Measurements from ENCODE around the gene MUC7. TPM values are rescaled to one million over a fixed set of nuclear protein-coding genes. Genes with fewer than 3 reads are reported as not detected.

MUC7 gene
- total and polyA plus RNA-seq, 2 of the 13 experiments (the other 11 are each of a cell fraction or from before 2014, with no cell fraction given): 0.03 TPM; not detected in 1

DNA sequence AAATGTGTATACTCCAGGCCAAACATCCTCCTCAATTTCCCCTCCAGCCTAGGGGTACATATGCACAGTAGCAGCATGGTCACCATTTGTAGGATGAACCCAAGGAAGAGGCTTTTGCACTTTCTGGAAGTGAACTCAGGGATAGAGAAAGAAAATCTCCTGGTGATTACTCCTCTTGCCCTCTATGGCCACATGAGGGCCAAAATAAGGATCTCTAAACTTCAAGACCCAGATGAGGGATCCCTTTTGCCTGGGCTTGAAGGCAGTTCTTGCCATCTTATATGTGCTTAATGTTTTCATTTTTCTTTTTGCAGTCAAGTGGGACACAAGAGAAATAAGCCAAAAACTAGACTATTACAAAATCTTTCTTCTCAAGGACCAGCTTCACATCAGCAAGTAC lies 29.5 kb upstream of the MUC7 start:
- FAIRE-seq (no peak), DNase-seq (ENCODE audit: low spot score) (no peak), ATAC-seq (no peak)
- H4K20me1 ChIP-seq (ENCODE audit: insufficient read depth, low read length): no peaks in the 10 kb centered on the region
- no peak overlapping the region for H3K9ac ChIP-seq (ENCODE audit: insufficient read depth, low read depth, low read length)
- in situ Hi-C loops (cut with HindIII; ENCODE audit: extremely low pct_ligation_motif_present, low pct_unique_long_range_greater_than_20kb) (no loop called here), intact Hi-C loops (cut with micrococcal nuclease; ENCODE audit: unreplicated experiment) (no loop called here)
- no peak overlapping the region for H3K4me2 ChIP-seq (ENCODE audit: low read depth, low read length)
- POLR2A ChIA-PET: no interaction called here
- no peaks in the 10 kb centered on the region for H3K4me1 ChIP-seq (ENCODE audit: insufficient read depth, low read length)
- H3K4me3 ChIP-seq (replicated peaks in 1 of 3; ENCODE audit: insufficient read depth in 1 of 3, low read depth in 2 of 3, low read length in 3 of 3): no peak overlapping the region
- CTCF ChIA-PET (ENCODE audit: low intra/inter-chr PET ratio, low total read pairs): no interaction called here
- H3K9me3 ChIP-seq (ENCODE audit: low read length): no peaks in the 10 kb centered on the region
- no peaks in the 10 kb centered on the region for H3K27me3 ChIP-seq (ENCODE audit: control insufficient read depth in 1 of 2, insufficient read depth in 2 of 2, low read length in 2 of 2)
- BruUV-seq (replicated peaks): no TSS peak
- no peak for TF ChIP-seq TOPORS (CRISPR knock-in tag; IDR thresholded peaks at IDR 0.05)
- no peaks in the 10 kb centered on the region for H3K36me3 ChIP-seq (replicated peaks in 1 of 2; ENCODE audit: control insufficient read depth in 1 of 2, insufficient read depth in 2 of 2, low read length in 2 of 2)
- H2AFZ ChIP-seq (ENCODE audit: low read length): no peak overlapping the region
- no peaks in the 10 kb centered on the region for H3K79me2 ChIP-seq (ENCODE audit: insufficient read depth, low read length)
- no peak overlapping the region for H3K27ac ChIP-seq (ENCODE audit: extremely low read length, insufficient read depth, low read length)

GRCh38 chr4:70443329-70443728 lies 28.7 kb upstream of the MUC7 start:
- POLR2A ChIA-PET: no interaction called here
- Histone ChIP-seq H3K27me3 (ENCODE audit: control insufficient read depth in 1 of 2, insufficient read depth in 2 of 2, low read length in 2 of 2) (no peaks in the 10 kb centered on the region), H3K9me3 (ENCODE audit: low read length) (no peaks in the 10 kb centered on the region), H3K9ac (ENCODE audit: insufficient read depth, low read depth, low read length) (no peak overlapping the region), H4K20me1 (ENCODE audit: insufficient read depth, low read length) (no peaks in the 10 kb centered on the region), H3K4me3 (replicated peaks in 1 of 3; ENCODE audit: insufficient read depth in 1 of 3, low read depth in 2 of 3, low read length in 3 of 3) (no peak overlapping the region), H3K79me2 (ENCODE audit: insufficient read depth, low read length) (no peaks in the 10 kb centered on the region), H2AFZ (ENCODE audit: low read length) (no peak overlapping the region), H3K4me1 (ENCODE audit: insufficient read depth, low read length) (no peaks in the 10 kb centered on the region), H3K4me2 (ENCODE audit: low read depth, low read length) (no peak overlapping the region), H3K27ac (ENCODE audit: extremely low read length, insufficient read depth, low read length) (no peak overlapping the region), H3K36me3 (replicated peaks in 1 of 2; ENCODE audit: control insufficient read depth in 1 of 2, insufficient read depth in 2 of 2, low read length in 2 of 2) (no peaks in the 10 kb centered on the region)
- no TSS peak for BruUV-seq (replicated peaks)
- no peak for FAIRE-seq
- DNase-seq (ENCODE audit: low spot score): no peak
- CTCF ChIA-PET (ENCODE audit: low intra/inter-chr PET ratio, low total read pairs): no interaction called here
- ATAC-seq: no peak
- WGBS (ENCODE audit: low lambda C conversion rate): 44% methylated on average over 5 of the region's 5 CpGs
- TF ChIP-seq KDM5A (IDR thresholded peaks at IDR 0.05; ENCODE audit: borderline replicate concordance, low read length) (no peak), CENPT (CRISPR knock-in tag; IDR thresholded peaks at IDR 0.05; ENCODE audit: low read depth) (no peak), TERF1 (CRISPR knock-in tag; IDR thresholded peaks at IDR 0.05) (no peak), FOXK2 (IDR thresholded peaks at IDR 0.05) (no peak), BCL6 (CRISPR knock-in tag; IDR thresholded peaks at IDR 0.05) (no peak), ZNF883 (CRISPR knock-in tag; IDR thresholded peaks at IDR 0.05; ENCODE audit: not compliant biosample characterization) (no peak), GATAD1 (CRISPR knock-in tag; IDR thresholded peaks at IDR 0.05) (no peak), JDP2 (CRISPR knock-in tag; IDR thresholded peaks at IDR 0.05; ENCODE audit: borderline replicate concordance) (no peak), ZNF660 (CRISPR knock-in tag; IDR thresholded peaks at IDR 0.05; ENCODE audit: borderline replicate concordance, low read depth) (no peak), JUNB (CRISPR knock-in tag; IDR thresholded peaks at IDR 0.05; ENCODE audit: borderline replicate concordance) (no peak)
- TF ChIP-seq, protein P1, sequence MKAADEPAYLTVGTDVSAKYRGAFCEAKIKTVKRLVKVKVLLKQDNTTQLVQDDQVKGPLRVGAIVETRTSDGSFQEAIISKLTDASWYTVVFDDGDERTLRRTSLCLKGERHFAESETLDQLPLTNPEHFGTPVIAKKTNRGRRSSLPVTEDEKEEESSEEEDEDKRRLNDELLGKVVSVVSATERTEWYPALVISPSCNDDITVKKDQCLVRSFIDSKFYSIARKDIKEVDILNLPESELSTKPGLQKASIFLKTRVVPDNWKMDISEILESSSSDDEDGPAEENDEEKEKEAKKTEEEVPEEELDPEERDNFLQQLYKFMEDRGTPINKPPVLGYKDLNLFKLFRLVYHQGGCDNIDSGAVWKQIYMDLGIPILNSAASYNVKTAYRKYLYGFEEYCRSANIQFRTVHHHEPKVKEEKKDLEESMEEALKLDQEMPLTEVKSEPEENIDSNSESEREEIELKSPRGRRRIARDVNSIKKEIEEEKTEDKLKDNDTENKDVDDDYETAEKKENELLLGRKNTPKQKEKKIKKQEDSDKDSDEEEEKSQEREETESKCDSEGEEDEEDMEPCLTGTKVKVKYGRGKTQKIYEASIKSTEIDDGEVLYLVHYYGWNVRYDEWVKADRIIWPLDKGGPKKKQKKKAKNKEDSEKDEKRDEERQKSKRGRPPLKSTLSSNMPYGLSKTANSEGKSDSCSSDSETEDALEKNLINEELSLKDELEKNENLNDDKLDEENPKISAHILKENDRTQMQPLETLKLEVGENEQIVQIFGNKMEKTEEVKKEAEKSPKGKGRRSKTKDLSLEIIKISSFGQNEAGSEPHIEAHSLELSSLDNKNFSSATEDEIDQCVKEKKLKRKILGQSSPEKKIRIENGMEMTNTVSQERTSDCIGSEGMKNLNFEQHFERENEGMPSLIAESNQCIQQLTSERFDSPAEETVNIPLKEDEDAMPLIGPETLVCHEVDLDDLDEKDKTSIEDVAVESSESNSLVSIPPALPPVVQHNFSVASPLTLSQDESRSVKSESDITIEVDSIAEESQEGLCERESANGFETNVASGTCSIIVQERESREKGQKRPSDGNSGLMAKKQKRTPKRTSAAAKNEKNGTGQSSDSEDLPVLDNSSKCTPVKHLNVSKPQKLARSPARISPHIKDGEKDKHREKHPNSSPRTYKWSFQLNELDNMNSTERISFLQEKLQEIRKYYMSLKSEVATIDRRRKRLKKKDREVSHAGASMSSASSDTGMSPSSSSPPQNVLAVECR (CRISPR knock-in tag; IDR thresholded peaks at IDR 0.05; ENCODE audit: borderline replicate concordance): no peak
- TF ChIP-seq, protein P2, sequence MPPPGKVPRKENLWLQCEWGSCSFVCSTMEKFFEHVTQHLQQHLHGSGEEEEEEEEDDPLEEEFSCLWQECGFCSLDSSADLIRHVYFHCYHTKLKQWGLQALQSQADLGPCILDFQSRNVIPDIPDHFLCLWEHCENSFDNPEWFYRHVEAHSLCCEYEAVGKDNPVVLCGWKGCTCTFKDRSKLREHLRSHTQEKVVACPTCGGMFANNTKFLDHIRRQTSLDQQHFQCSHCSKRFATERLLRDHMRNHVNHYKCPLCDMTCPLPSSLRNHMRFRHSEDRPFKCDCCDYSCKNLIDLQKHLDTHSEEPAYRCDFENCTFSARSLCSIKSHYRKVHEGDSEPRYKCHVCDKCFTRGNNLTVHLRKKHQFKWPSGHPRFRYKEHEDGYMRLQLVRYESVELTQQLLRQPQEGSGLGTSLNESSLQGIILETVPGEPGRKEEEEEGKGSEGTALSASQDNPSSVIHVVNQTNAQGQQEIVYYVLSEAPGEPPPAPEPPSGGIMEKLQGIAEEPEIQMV (CRISPR knock-in tag; IDR thresholded peaks at IDR 0.05; ENCODE audit: low read depth): no peak
- in situ Hi-C loops (cut with HindIII; ENCODE audit: extremely low pct_ligation_motif_present, low pct_unique_long_range_greater_than_20kb) (no loop called here), intact Hi-C loops (cut with micrococcal nuclease; ENCODE audit: unreplicated experiment) (no loop called here)

Data from HepG2 (cell line).